OCI-LY7 (cell line): ENCODE measurements around the gene ZNF83. TPM values are rescaled to one million over a fixed set of nuclear protein-coding genes. Genes with fewer than 3 reads are reported as not detected.
"Not testable (repeated sequence)": the region's sequence is repeated elsewhere in the genome, so short reads cannot be mapped to it uniquely, and the experiment has no call there.

Source experiments
- BruUV-seq: library from RNA; stranded (reverse); fragments of 400-500 nt; replicated peaks from 2 replicates; lab custom pipeline; 2021; lab: Mats Ljungman, UMichigan
- CTCF ChIA-PET: fragments of 300-600 bp; sonication (Branson Sonifier 250); formaldehyde crosslinking; loops from one replicate; lab custom pipeline; 2022; ENCODE audit warnings: antibody characterized with exemption; ENCODE audit not compliant: unreplicated experiment; lab: Charles Lee
- POLR2A ChIA-PET: fragments of 300-600 bp; sonication (Branson Sonifier 250); formaldehyde crosslinking; loops from one replicate; lab custom pipeline; 2022; ENCODE audit warnings: antibody characterized with exemption; lab: Charles Lee
- DNase-seq: peaks from one replicate; pipeline ENCODE4 v3.0.0-alpha.2; 2015; ENCODE audit warnings: low spot score
- H2AFZ ChIP-seq: fragments of 200-600 bp; sonication (generic), shearing (Covaris generic); 2 replicates; pipeline ENCODE4 v1.6.1; 2014; ENCODE audit warnings: mild to moderate bottlenecking, antibody characterized with exemption, low read length, moderate library complexity
- H3K27ac ChIP-seq: fragments of 200-600 bp; sonication (generic); 2 replicates; pipeline ENCODE4 v1.5.1; 2014; ENCODE audit warnings: mixed run types, low read depth, mild to moderate bottlenecking, moderate library complexity, low read length, inconsistent platforms; ENCODE audit not compliant: poor library complexity, severe bottlenecking
- H3K36me3 ChIP-seq: fragments of 200-600 bp; sonication (generic); 2 replicates; pipeline ENCODE4 v1.6.1; 2014; ENCODE audit warnings: mild to moderate bottlenecking, antibody characterized with exemption, low read length, moderate library complexity, mixed read lengths; ENCODE audit not compliant: insufficient read depth
- H3K4me1 ChIP-seq: fragments of 200-600 bp; sonication (generic); 2 replicates; pipeline ENCODE4 v1.5.1; 2014; ENCODE audit warnings: mild to moderate bottlenecking, low read length; ENCODE audit not compliant: insufficient read depth, poor library complexity, severe bottlenecking
- H3K4me2 ChIP-seq: fragments of 200-600 bp; sonication (generic); 2 replicates; pipeline ENCODE4 v1.6.1; 2014; ENCODE audit warnings: mild to moderate bottlenecking, low read length
- H3K4me3 ChIP-seq: fragments of 200-600 bp; sonication (generic); 2 replicates; pipeline ENCODE4 v1.5.1; 2014; ENCODE audit warnings: mild to moderate bottlenecking, low read depth, low read length; ENCODE audit not compliant: poor library complexity, severe bottlenecking
- H3K79me2 ChIP-seq: fragments of 200-600 bp; sonication (generic); 2 replicates; pipeline ENCODE4 v1.6.1; 2016; ENCODE audit warnings: low read depth, mild to moderate bottlenecking, low read length, moderate library complexity, mixed read lengths; ENCODE audit not compliant: insufficient read depth
- H3K9me2 ChIP-seq: fragments of 200-600 bp; sonication (generic); 2 replicates; pipeline ENCODE4 v1.6.1; 2016; ENCODE audit warnings: mild to moderate bottlenecking, low read length, mixed read lengths; ENCODE audit not compliant: insufficient read depth
- H3K9me3 ChIP-seq: fragments of 200-600 bp; sonication (generic); 2 replicates; pipeline ENCODE4 v1.6.1; 2014; ENCODE audit warnings: mild to moderate bottlenecking, mixed run types, low read length, mixed read lengths
- H4K20me1 ChIP-seq: fragments of 200-600 bp; sonication (generic); 2 replicates; pipeline ENCODE4 v1.6.1; 2014; ENCODE audit warnings: mild to moderate bottlenecking, antibody characterized with exemption, low read length, moderate library complexity, mixed read lengths; ENCODE audit not compliant: insufficient read depth
- EZH2phosphoT487 ChIP-seq: fragments of 200-600 bp; sonication (generic); IDR thresholded peaks from 2 replicates; pipeline ENCODE4 v1.6.1; 2018; ENCODE audit warnings: low read depth, borderline replicate concordance, mild to moderate bottlenecking, mixed run types, antibody characterized with exemption, low read length, moderate library complexity, mixed read lengths
- intact Hi-C: fragments of 100-400 bp; cut with micrococcal nuclease; formaldehyde crosslinking; loops from one replicate; pipeline ENCODE4 v1.10.0; 2022; ENCODE audit not compliant: unreplicated experiment
- total RNA-seq, 2 experiments: library from RNA; depleted of rRNA in 1 of 2; stranded (reverse); fragments of >200 nt in 1 of 2; shearing (Covaris generic) in 1 of 2; gene quantifications; 2 replicates each; pipeline ENCODE4 v1.2.3, GENCODE V29; 2014 to 2022
- TF ChIP-seq, protein P1 (sequence below): fragments of 200-600 bp; sonication (generic); conservative IDR thresholded peaks from 2 replicates; pipeline ENCODE4 v1.5.1; 2014; ENCODE audit warnings: mild to moderate bottlenecking, antibody characterized with exemption, low read length, moderate library complexity, mixed read lengths

ZNF83 gene
- total RNA-seq, 2 experiments from 2014 or later = 47.2 to 59.4 TPM

DNA sequence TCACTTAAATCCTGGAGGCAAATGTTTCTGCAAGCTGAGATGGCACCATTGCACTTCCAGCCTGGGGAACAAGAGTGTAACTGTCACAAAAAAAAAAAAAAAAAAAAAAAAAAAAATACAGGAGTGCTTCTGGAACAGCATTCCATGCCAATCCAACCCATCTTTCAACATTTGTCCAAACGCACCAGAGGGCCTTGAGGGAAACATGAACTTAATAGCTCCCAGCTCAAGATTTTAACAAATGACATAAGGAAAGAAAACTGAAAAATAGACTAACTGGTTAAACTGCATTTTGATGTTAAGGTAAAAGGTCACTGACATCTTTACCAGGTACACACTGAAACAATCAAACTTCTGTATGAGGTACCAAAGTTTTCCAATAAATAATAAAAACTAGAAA is 47.7 kb upstream of the ZNF83 start:
- peaks cover 35% of the 10 kb centered on the region for H3K79me2 ChIP-seq
- no peak overlapping the region for H3K4me3 ChIP-seq
- H3K36me3 ChIP-seq = peaks cover 47% of the 10 kb centered on the region
- POLR2A ChIA-PET = no interaction called here
- intact Hi-C loops = no loop called here
- H3K4me2 ChIP-seq = no peak overlapping the region
- H3K4me1 ChIP-seq = peaks cover 8% of the 10 kb centered on the region
- TF ChIP-seq, protein P1, sequence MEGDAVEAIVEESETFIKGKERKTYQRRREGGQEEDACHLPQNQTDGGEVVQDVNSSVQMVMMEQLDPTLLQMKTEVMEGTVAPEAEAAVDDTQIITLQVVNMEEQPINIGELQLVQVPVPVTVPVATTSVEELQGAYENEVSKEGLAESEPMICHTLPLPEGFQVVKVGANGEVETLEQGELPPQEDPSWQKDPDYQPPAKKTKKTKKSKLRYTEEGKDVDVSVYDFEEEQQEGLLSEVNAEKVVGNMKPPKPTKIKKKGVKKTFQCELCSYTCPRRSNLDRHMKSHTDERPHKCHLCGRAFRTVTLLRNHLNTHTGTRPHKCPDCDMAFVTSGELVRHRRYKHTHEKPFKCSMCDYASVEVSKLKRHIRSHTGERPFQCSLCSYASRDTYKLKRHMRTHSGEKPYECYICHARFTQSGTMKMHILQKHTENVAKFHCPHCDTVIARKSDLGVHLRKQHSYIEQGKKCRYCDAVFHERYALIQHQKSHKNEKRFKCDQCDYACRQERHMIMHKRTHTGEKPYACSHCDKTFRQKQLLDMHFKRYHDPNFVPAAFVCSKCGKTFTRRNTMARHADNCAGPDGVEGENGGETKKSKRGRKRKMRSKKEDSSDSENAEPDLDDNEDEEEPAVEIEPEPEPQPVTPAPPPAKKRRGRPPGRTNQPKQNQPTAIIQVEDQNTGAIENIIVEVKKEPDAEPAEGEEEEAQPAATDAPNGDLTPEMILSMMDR = no peak
- TF ChIP-seq EZH2phosphoT487 = no peak
- H2AFZ ChIP-seq = no peak overlapping the region
- no peaks in the 10 kb centered on the region for H3K9me3 ChIP-seq
- CTCF ChIA-PET = no interaction called here
- H3K27ac ChIP-seq = no peak overlapping the region
- DNase-seq = no peak
- no TSS peak for BruUV-seq
- H3K9me2 ChIP-seq = no peaks in the 10 kb centered on the region
- H4K20me1 ChIP-seq = no peaks in the 10 kb centered on the region

DNA sequence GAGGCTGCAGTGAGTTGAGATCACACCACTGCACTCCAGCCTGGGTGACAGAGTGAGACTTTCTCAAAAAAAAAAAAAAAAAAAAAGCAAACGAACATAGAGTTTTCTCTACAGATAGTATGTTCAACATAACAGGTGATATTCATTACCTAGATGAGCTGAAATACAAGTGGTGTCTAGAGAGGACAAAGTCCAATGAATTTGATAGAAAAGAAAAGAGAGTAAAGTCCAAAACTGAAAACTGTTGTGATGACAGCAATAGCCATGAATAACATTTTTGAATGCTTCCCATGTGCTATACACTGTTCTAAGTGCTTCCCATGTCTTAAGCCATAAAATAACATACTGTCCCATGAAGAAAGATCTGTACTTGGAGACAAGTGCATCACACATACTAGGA is 43.1 kb upstream of the ZNF83 start:
- POLR2A ChIA-PET = interaction anchor here (0.6 kb wide), 1 partner anchor 268 kb away, joined by 3 read pairs; no protein-coding TSS in a partner anchor
- H4K20me1 ChIP-seq, CTCF ChIA-PET, BruUV-seq, H3K9me3 ChIP-seq, H2AFZ ChIP-seq, H3K9me2 ChIP-seq, H3K27ac ChIP-seq, H3K4me3 ChIP-seq, H3K4me2 ChIP-seq, H3K4me1 ChIP-seq, DNase-seq, intact Hi-C loops, H3K79me2 ChIP-seq: not testable (repeated sequence)
- H3K36me3 ChIP-seq = peaks cover 63% of the 10 kb centered on the region

DNA sequence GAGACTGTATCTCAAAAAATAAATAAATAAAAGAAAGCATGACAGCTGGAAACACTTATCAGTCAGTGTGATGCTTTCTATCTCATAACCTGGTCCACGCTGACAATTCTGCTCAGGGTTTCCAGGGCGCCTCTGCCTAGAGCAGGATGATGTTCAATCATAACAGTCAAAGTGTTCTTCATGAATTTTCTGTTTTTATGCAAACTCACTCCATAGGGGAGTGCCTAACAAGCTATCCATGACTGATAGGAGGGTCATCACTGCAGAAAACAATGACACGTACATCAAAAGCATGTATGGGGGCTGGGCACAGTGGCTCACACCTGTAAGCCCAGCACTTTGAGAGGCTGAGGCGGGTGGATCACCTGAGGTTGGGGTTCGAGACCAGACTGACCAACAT is 41.4 kb upstream of the ZNF83 start:
- CTCF ChIA-PET = no interaction called here
- no TSS peak for BruUV-seq

DNA sequence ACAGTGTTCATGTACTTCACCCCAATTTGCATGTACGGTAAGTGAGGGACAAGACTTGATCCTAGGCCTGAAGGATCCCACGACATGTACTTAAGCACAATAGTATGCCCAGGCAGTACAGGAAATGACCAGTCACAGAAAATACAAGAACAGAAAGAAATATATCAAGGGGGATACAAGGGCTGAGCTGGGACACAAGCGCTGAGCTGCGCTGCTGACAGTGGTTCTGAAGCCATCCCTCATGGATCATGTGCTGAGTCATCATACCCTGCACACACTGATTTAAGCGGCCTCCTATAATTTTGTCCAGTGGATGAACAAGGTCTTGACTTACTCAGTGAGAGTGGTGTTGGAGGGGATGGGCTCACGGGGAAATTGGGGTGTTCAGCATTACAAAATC is 37.1 kb upstream of the ZNF83 start:
- DNase-seq, H2AFZ ChIP-seq, CTCF ChIA-PET, H3K4me3 ChIP-seq, H3K27ac ChIP-seq, H4K20me1 ChIP-seq, BruUV-seq, POLR2A ChIA-PET, H3K9me2 ChIP-seq, H3K4me2 ChIP-seq, H3K4me1 ChIP-seq, intact Hi-C loops: not testable (repeated sequence)
- H3K9me3 ChIP-seq = peaks cover 16% of the 10 kb centered on the region; the same call in 1 of the 2 replicates
- peaks cover 45% of the 10 kb centered on the region for H3K79me2 ChIP-seq
- peaks cover 79% of the 10 kb centered on the region for H3K36me3 ChIP-seq

More for the DNA sequence above, 41.4 kb upstream of the ZNF83 start:
- POLR2A ChIA-PET = no interaction called here
- H3K4me3 ChIP-seq = no peak overlapping the region
- peaks cover 66% of the 10 kb centered on the region for H3K36me3 ChIP-seq
- TF ChIP-seq, protein P1 = no peak
- peaks cover 3% of the 10 kb centered on the region; the same call in 1 of the 2 replicates for H3K9me3 ChIP-seq
- H3K4me1 ChIP-seq = no peaks in the 10 kb centered on the region
- no peaks in the 10 kb centered on the region for H4K20me1 ChIP-seq
- H3K4me2 ChIP-seq = no peak overlapping the region
- H3K27ac ChIP-seq = no peak overlapping the region
- H3K79me2 ChIP-seq = peaks cover 10% of the 10 kb centered on the region; the same call in 1 of the 2 replicates
- DNase-seq = no peak
- no peak overlapping the region for H2AFZ ChIP-seq
- intact Hi-C loops = no loop called here
- no peaks in the 10 kb centered on the region for H3K9me2 ChIP-seq
